Sigmoid colon (tissue), 4 donors: ENCODE results near the gene PREX1.

Experiments used
- CTCF ChIP-seq, 4 experiments: fragments of 450-650 bp in 3 of 4; fragments of 200-600 bp in 1 of 4; IDR thresholded peaks; one replicate each; pipeline ENCODE4 v1.5.1; 2016 to 2019; ENCODE audit warnings: antibody characterized with exemption in 4 of 4, mild to moderate bottlenecking in 3 of 4, moderate library complexity in 2 of 4
- POLR2AphosphoS5 ChIP-seq, 4 donors: sonication (generic); formaldehyde crosslinking; IDR thresholded peaks; one replicate each; pipeline ENCODE4 v1.6.1; 2017; ENCODE audit warnings: antibody characterized with exemption in 4 of 4

- TF ChIP-seq CTCF (IDR thresholded peaks at IDR 0.05) (no peak), POLR2AphosphoS5 (IDR thresholded peaks at IDR 0.05) (no peak)
Measured at GRCh38 chr20:48812600-48813445, 15.0 kb downstream of the PREX1 start.
